Endothelial cell of umbilical vein (primary cell): ENCODE results near the gene CCNJ.

Source experiments
- CTCF ChIP-seq, 2 donors: IDR thresholded peaks; 1 replicate in 1 of 2; 2 replicates in 1 of 2; pipeline ENCODE4 v1.5.1; 2011; ENCODE audit warnings: low read length in 2 of 2, mild to moderate bottlenecking in 2 of 2, moderate library complexity in 2 of 2, control low read depth in 1 of 2, inconsistent platforms in 1 of 2, low read depth in 1 of 2; ENCODE audit not compliant: insufficient read depth in 1 of 2; ENCODE audit errors: extremely low read depth in 1 of 2
- GATA2 ChIP-seq: IDR thresholded peaks from 2 replicates; pipeline ENCODE4 v1.7.0; 2011; ENCODE audit warnings: low read depth, mild to moderate bottlenecking, moderate library complexity, mixed read lengths, low read length; ENCODE audit not compliant: insufficient read length, insufficient read depth
- POLR2A ChIP-seq: IDR thresholded peaks from 2 replicates; pipeline ENCODE4 v1.6.1; 2012; ENCODE audit warnings: low read depth, mild to moderate bottlenecking, control low read depth, low read length
- POLR2AphosphoS5 ChIP-seq: IDR thresholded peaks from 2 replicates; pipeline ENCODE4 v1.6.1; 2012; ENCODE audit warnings: low read depth, mild to moderate bottlenecking, control low read depth, low read length, moderate library complexity; ENCODE audit not compliant: insufficient read depth

- no peak for TF ChIP-seq CTCF (IDR thresholded peaks at IDR 0.05; ENCODE audit: extremely low read depth in 1 of 2, insufficient read depth in 1 of 2, low read depth in 1 of 2, low read length in 2 of 2)
- no peak for TF ChIP-seq GATA2
- TF ChIP-seq POLR2AphosphoS5: no peak
- TF ChIP-seq POLR2A: no peak
Observed at GRCh38 chr10:96092999-96093767, 49.8 kb downstream of the CCNJ start.
